ENCODE data around the gene ERMAP.

ERMAP gene

GRCh38 chr1:42886046-42886739 lies 69.3 kb downstream of the ERMAP start:
- Histone ChIP-seq H3K4me1 (ENCODE audit: control insufficient read depth, insufficient read depth, low read length) (no peaks in the 10 kb centered on the region), H3K36me3 (ENCODE audit: insufficient read depth, low read length) (no peaks in the 10 kb centered on the region), H3K27me3 (ENCODE audit: control insufficient read depth, insufficient read depth, low read length) (peaks cover 10% of the 10 kb centered on the region), H3K4me2 (ENCODE audit: low read length) (no peak overlapping the region), H3K9me3 (replicated peaks; ENCODE audit: low read length) (no peaks in the 10 kb centered on the region), H3K9ac (ENCODE audit: low read depth, low read length) (no peak overlapping the region), H3K4me3 (ENCODE audit: low read length) (no peak overlapping the region)

- no peaks in the 10 kb centered on the region for H3K36me3 ChIP-seq (ENCODE audit: insufficient read depth, low read length)
- no peaks in the 10 kb centered on the region for H3K9me3 ChIP-seq (replicated peaks; ENCODE audit: low read length)
- peaks cover 16% of the 10 kb centered on the region for H3K27me3 ChIP-seq (ENCODE audit: control insufficient read depth, insufficient read depth, low read length)
- no peak overlapping the region for H3K9ac ChIP-seq (ENCODE audit: low read depth, low read length)
- H3K4me1 ChIP-seq (ENCODE audit: control insufficient read depth, insufficient read depth, low read length) = no peaks in the 10 kb centered on the region
- H3K4me3 ChIP-seq (ENCODE audit: low read length) = no peak overlapping the region
- H3K4me2 ChIP-seq (ENCODE audit: low read length) = no peak overlapping the region
Observed at GRCh38 chr1:42886800-42887199, 69.9 kb downstream of the ERMAP start.

GRCh38 chr1:42887366-42887765 lies 70.4 kb downstream of the ERMAP start:
- no peaks in the 10 kb centered on the region for H3K4me1 ChIP-seq (ENCODE audit: control insufficient read depth, insufficient read depth, low read length)
- H3K9me3 ChIP-seq (replicated peaks; ENCODE audit: low read length) = no peaks in the 10 kb centered on the region
- no peaks in the 10 kb centered on the region for H3K36me3 ChIP-seq (ENCODE audit: insufficient read depth, low read length)
- H3K9ac ChIP-seq (ENCODE audit: low read depth, low read length) = no peak overlapping the region
- H3K4me2 ChIP-seq (ENCODE audit: low read length) = no peak overlapping the region
- no peak overlapping the region for H3K4me3 ChIP-seq (ENCODE audit: low read length)
- H3K27me3 ChIP-seq (ENCODE audit: control insufficient read depth, insufficient read depth, low read length) = peaks cover 19% of the 10 kb centered on the region

- H3K9me3 ChIP-seq (replicated peaks; ENCODE audit: low read length) = no peaks in the 10 kb centered on the region
- no peak overlapping the region for H3K4me2 ChIP-seq (ENCODE audit: low read length)
- no peak overlapping the region for H3K9ac ChIP-seq (ENCODE audit: low read depth, low read length)
- H3K36me3 ChIP-seq (ENCODE audit: insufficient read depth, low read length) = no peaks in the 10 kb centered on the region
- H3K4me1 ChIP-seq (ENCODE audit: control insufficient read depth, insufficient read depth, low read length) = no peaks in the 10 kb centered on the region
- peaks cover 23% of the 10 kb centered on the region for H3K27me3 ChIP-seq (ENCODE audit: control insufficient read depth, insufficient read depth, low read length)
- H3K4me3 ChIP-seq (ENCODE audit: low read length) = no peak overlapping the region
Observed at GRCh38 chr1:42888013-42888633, 71.2 kb downstream of the ERMAP start.

- Histone ChIP-seq H3K9ac (ENCODE audit: low read depth, low read length) (no peak overlapping the region), H3K36me3 (ENCODE audit: insufficient read depth, low read length) (no peaks in the 10 kb centered on the region), H3K4me3 (ENCODE audit: low read length) (no peak overlapping the region), H3K4me2 (ENCODE audit: low read length) (no peak overlapping the region), H3K4me1 (ENCODE audit: control insufficient read depth, insufficient read depth, low read length) (no peaks in the 10 kb centered on the region), H3K9me3 (replicated peaks; ENCODE audit: low read length) (no peaks in the 10 kb centered on the region), H3K27me3 (ENCODE audit: control insufficient read depth, insufficient read depth, low read length) (peaks cover 26% of the 10 kb centered on the region)
Observed at GRCh38 chr1:42889264-42889663, 72.3 kb downstream of the ERMAP start.

GRCh38 chr1:42891465-42892138 lies 74.7 kb downstream of the ERMAP start:
- peaks cover 26% of the 10 kb centered on the region for H3K27me3 ChIP-seq (ENCODE audit: control insufficient read depth, insufficient read depth, low read length)
- no peaks in the 10 kb centered on the region for H3K36me3 ChIP-seq (ENCODE audit: insufficient read depth, low read length)
- H3K4me1 ChIP-seq (ENCODE audit: control insufficient read depth, insufficient read depth, low read length) = no peaks in the 10 kb centered on the region
- no peaks in the 10 kb centered on the region for H3K9me3 ChIP-seq (replicated peaks; ENCODE audit: low read length)
- H3K9ac ChIP-seq (ENCODE audit: low read depth, low read length) = no peak overlapping the region
- no peak overlapping the region for H3K4me3 ChIP-seq (ENCODE audit: low read length)
- no peak overlapping the region for H3K4me2 ChIP-seq (ENCODE audit: low read length)

All from skeletal muscle satellite cell (primary cell).